MM.1S (cell line): Measurements from ENCODE around the gene GZMA.

Source experiments
- DNase-seq: peaks from one replicate; pipeline ENCODE4 v3.0.0-alpha.2; 2015
- H2AFZ ChIP-seq: fragments of 300-600 bp; sonication (generic); 2 replicates; pipeline ENCODE4 v1.6.0; 2016; ENCODE audit warnings: antibody characterized with exemption, low read length
- H3F3A ChIP-seq: fragments of 300-600 bp; sonication (generic); 2 replicates; pipeline ENCODE4 v1.6.1; 2016; ENCODE audit warnings: mild to moderate bottlenecking, antibody characterized with exemption, low read length, moderate library complexity, mixed read lengths; ENCODE audit not compliant: insufficient read depth
- H3K27ac ChIP-seq: fragments of 300-600 bp; sonication (generic); 2 replicates; pipeline ENCODE4 v1.5.1; 2016; ENCODE audit warnings: mild to moderate bottlenecking, low read length
- H3K27me3 ChIP-seq: fragments of 300-600 bp; sonication (generic); replicated peaks from 2 replicates; pipeline ENCODE4 v1.6.0; 2016; ENCODE audit warnings: low read length; ENCODE audit not compliant: insufficient read depth
- H3K36me3 ChIP-seq: fragments of 300-600 bp; sonication (generic); replicated peaks from 2 replicates; pipeline ENCODE4 v1.6.1; 2016; ENCODE audit warnings: mild to moderate bottlenecking, low read length, mixed read lengths; ENCODE audit not compliant: insufficient read depth
- H3K4me1 ChIP-seq: fragments of 300-600 bp; sonication (generic); 2 replicates; pipeline ENCODE4 v1.6.1; 2016; ENCODE audit warnings: low read length, mixed read lengths
- H3K4me2 ChIP-seq: fragments of 300-600 bp; sonication (generic); 2 replicates; pipeline ENCODE4 v1.6.0; 2016; ENCODE audit warnings: low read depth, low read length
- H3K4me3 ChIP-seq: fragments of 300-600 bp; sonication (generic); 2 replicates; pipeline ENCODE4 v1.5.1; 2016; ENCODE audit warnings: low read length, mixed read lengths
- H3K79me2 ChIP-seq: fragments of 300-600 bp; sonication (generic); 2 replicates; pipeline ENCODE4 v1.6.1; 2016; ENCODE audit warnings: mixed run types, low read length, mixed read lengths
- H3K9ac ChIP-seq: fragments of 300-600 bp; sonication (generic); 2 replicates; pipeline ENCODE4 v1.6.1; 2016; ENCODE audit warnings: low read length, mixed read lengths
- H3K9me2 ChIP-seq: fragments of 300-600 bp; sonication (generic); replicated peaks from 2 replicates; pipeline ENCODE4 v1.6.1; 2016; ENCODE audit warnings: mild to moderate bottlenecking, low read length, mixed read lengths; ENCODE audit not compliant: insufficient read depth
- H3K9me3 ChIP-seq: fragments of 300-600 bp; sonication (generic); replicated peaks from 2 replicates; pipeline ENCODE4 v1.6.1; 2016; ENCODE audit warnings: mild to moderate bottlenecking, low read length, mixed read lengths; ENCODE audit not compliant: insufficient read depth
- H4K20me1 ChIP-seq: fragments of 300-600 bp; sonication (generic); 2 replicates; pipeline ENCODE4 v1.6.1; 2016; ENCODE audit warnings: mild to moderate bottlenecking, low read length, moderate library complexity, mixed read lengths; ENCODE audit not compliant: insufficient read depth
- CTCF ChIP-seq: fragments of 300-600 bp; sonication (generic); IDR thresholded peaks from 2 replicates; pipeline ENCODE4 v1.5.1; 2016; ENCODE audit warnings: antibody characterized with exemption, low read length, mixed read lengths
- EZH2 ChIP-seq: fragments of 300-600 bp; sonication (generic); optimal IDR thresholded peaks from 2 replicates; pipeline ENCODE3; 2017; ENCODE audit warnings: low read depth, mild to moderate bottlenecking, antibody characterized with exemption, low read length, mixed read lengths
- EZH2phosphoT487 ChIP-seq: fragments of 300-600 bp; sonication (generic); IDR thresholded peaks from 2 replicates; pipeline ENCODE4 v1.6.1; 2018; ENCODE audit warnings: antibody characterized with exemption, low read length

Gene GZMA

GRCh38 chr5:55063220-55063863 lies 39.1 kb upstream of the GZMA start:
- Histone ChIP-seq H3K27ac (no peak overlapping the region), H3K4me1 (no peaks in the 10 kb centered on the region), H3K9me2 (no peaks in the 10 kb centered on the region), H3K4me3 (no peak overlapping the region), H3K4me2 (no peak overlapping the region), H3K36me3 (no peaks in the 10 kb centered on the region), H3K9me3 (no peaks in the 10 kb centered on the region), H2AFZ (no peak overlapping the region), H3F3A (no peaks in the 10 kb centered on the region), H3K27me3 (no peaks in the 10 kb centered on the region), H4K20me1 (no peaks in the 10 kb centered on the region), H3K79me2 (no peaks in the 10 kb centered on the region), H3K9ac (no peak overlapping the region)
- no peak for DNase-seq
- no peak for TF ChIP-seq EZH2phosphoT487
- TF ChIP-seq CTCF: no peak
- no peak for TF ChIP-seq EZH2

- no peaks in the 10 kb centered on the region for H3K9me3 ChIP-seq
- no peak overlapping the region for H3K4me3 ChIP-seq
- no peaks in the 10 kb centered on the region for H3K79me2 ChIP-seq
- H2AFZ ChIP-seq: no peak overlapping the region
- no peak overlapping the region for H3K9ac ChIP-seq
- H3K27me3 ChIP-seq: no peaks in the 10 kb centered on the region
- DNase-seq: no peak
- H3K36me3 ChIP-seq: no peaks in the 10 kb centered on the region
- H3K4me1 ChIP-seq: no peaks in the 10 kb centered on the region
- H3K4me2 ChIP-seq: no peak overlapping the region
- H3K9me2 ChIP-seq: no peaks in the 10 kb centered on the region
- no peak overlapping the region for H3K27ac ChIP-seq
- TF ChIP-seq CTCF (no peak), EZH2 (no peak), EZH2phosphoT487 (no peak)
- H3F3A ChIP-seq: no peaks in the 10 kb centered on the region
- H4K20me1 ChIP-seq: no peaks in the 10 kb centered on the region
Observed at GRCh38 chr5:55063899-55064298, 38.5 kb upstream of the GZMA start.

DNA sequence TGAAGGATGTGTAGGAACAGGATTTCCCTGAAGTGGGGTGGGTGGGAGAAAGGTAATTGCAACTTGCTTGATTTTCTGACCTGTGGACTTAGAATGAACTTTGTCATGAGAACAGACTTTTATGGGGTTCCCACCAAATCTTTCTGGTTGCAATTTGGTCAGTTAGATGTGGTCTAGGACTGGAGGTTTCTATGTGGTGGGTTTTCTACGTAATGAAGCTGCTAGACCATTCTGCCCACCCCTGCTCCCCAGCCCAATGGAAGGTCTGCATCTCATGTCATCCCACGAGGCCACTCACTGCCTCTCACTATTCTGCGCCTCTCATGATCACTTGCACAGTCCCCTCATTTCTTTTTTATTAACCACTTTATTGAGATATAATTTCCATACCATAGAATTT lies 37.9 kb upstream of the GZMA start:
- TF ChIP-seq EZH2 (no peak), EZH2phosphoT487 (no peak), CTCF (no peak)
- Histone ChIP-seq H3K9me2 (no peaks in the 10 kb centered on the region), H3K9me3 (no peaks in the 10 kb centered on the region), H3K4me3 (no peak overlapping the region), H3K27me3 (no peaks in the 10 kb centered on the region), H3K36me3 (no peaks in the 10 kb centered on the region), H3F3A (no peaks in the 10 kb centered on the region), H3K4me2 (no peak overlapping the region), H4K20me1 (no peaks in the 10 kb centered on the region), H3K27ac (no peak overlapping the region), H2AFZ (no peak overlapping the region), H3K79me2 (no peaks in the 10 kb centered on the region), H3K9ac (no peak overlapping the region), H3K4me1 (no peaks in the 10 kb centered on the region)
- no peak for DNase-seq
